GM15510 (cell line): Measurements from ENCODE around the gene BLTP3A.

Experiments
- POLR2A ChIP-seq: IDR thresholded peaks from 3 replicates; pipeline ENCODE4 v1.6.1; 2011; ENCODE audit warnings: borderline replicate concordance; ENCODE audit not compliant: insufficient read length; ENCODE audit errors: extremely low read depth

BLTP3A gene

DNA sequence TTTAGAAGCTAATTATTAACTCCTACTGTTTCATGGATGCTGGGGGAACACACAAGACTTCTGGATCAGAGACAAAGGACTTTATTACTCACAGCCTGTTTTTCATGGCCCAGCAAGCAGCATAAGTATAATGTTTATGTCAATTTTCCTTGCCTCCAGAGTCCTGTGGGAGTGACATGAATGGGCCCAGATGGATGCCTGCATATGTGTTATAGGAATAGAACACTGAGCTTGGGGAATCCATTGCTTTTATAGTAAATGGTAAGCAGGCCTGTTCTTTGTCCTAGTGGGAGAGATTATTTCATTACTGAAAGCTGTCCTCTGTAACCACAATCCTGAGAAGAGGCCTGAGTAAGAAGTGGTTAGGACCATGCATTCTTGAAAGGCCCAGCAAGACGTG lies 25.6 kb downstream of the BLTP3A start:
- no peak for TF ChIP-seq POLR2A

DNA sequence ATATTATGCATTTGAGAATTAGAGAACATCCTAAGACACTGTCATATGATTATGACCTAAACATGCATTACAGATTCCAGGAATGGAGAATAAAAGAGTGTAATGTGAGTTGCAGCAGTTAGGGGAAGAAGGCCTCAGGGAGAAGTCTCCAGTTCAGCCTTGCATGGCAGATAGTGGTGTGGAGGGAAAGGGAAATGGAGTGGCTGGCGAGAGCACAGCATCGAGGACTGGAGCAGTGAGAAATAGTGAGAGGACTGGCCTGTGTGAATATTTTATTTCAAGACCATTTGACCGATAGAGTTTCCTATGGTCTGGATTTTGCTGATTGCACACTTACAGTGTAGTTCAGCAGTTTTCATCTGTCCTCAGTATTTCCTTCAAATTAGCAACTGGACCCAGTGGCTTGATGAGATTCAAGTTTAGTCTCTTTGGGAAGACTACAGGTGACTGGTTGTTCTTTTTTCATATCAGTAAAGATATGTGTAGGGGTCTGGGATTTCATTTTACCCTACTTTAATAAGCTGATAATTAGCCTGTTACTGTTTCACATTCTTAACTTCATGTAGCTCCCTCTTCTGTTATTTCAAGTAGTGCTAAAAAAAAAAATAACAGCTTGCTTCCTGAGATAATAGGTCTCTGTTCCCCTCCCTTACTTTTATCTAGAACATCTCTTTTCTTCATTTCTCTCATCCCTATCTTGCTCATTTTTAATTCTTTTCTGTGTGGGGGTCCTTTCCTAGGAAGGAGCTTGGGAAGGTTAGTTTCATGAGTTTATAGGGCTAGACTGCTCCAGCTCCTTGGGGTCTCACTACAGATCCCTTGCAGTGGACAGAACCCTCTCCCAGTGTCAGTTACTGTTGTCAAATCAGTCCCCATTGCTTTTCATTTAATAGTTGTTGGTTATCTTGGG lies 27.9 kb downstream of the BLTP3A start:
- no peak for TF ChIP-seq POLR2A

DNA sequence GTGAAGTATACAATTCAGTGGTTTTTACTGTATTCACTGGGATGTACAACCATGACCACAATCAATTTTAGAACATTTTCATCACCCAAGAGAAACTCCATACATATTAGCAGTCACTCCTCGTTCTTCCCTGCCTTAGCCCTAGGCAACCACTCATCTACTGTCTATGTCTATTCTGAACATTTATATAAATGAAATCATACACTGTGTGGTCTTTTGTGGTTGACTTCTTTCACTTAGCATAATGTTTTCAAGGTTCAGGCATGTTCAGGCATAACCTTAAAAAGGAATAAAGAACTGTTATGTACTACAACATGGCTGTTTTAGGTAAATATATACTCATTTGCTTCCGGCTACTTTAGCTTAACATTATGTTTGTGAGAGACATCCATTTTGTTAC lies 37.3 kb downstream of the BLTP3A start:
- no peak for TF ChIP-seq POLR2A

DNA sequence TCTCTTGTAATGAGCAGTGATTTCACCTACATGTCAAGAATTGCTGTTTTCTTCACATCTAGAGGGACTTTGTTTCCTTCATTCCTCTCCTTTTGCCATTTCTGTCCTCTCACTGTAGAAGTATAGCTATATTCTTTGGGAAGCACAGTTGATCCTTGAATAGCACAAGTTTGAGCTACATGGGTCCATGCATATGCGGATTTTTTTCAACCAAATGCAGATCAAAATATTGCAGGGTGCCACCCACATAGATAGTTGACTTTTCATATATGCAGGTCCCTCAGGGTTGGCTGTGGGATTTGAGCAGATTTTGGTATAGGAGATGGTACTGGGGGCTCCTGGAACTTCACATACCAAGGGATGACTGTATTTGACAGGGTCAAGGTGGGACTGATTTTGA lies 41.1 kb downstream of the BLTP3A start:
- TF ChIP-seq POLR2A, result no peak

DNA sequence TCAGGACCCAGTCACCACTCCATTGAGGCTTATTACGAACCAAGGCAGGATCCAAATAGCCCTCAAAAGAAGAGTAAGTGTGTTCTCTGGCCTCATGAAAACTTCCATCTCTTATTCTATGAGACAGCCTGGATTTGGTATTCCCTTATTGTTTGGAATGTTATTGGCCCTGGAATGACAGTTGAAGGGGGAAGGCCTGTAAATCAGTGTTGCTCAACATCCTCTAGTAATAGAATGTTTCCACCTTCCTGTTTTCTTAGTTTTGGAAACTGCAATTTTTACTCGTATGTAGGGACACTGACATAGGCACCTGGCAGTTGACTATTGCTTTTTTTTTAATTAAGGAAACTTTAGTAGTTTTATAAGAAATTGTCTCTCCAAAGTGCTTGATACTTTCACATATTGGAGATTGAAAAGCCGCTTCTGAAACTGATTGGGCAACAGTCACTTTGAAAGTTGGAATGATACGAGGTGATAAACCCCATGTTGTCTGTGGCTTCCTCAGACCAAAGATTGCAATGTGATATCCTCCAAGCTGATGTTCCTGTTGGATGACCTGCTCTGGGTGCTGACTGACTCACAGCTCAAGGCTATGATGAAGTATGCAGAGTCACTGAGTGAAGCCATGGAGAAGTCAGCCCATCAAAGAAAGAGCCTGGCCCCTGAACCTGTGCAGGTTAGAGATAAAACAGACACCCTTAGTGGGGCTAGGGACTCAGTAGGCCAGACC lies 43.1 kb downstream of the BLTP3A start:
- TF ChIP-seq POLR2A, result no peak

DNA sequence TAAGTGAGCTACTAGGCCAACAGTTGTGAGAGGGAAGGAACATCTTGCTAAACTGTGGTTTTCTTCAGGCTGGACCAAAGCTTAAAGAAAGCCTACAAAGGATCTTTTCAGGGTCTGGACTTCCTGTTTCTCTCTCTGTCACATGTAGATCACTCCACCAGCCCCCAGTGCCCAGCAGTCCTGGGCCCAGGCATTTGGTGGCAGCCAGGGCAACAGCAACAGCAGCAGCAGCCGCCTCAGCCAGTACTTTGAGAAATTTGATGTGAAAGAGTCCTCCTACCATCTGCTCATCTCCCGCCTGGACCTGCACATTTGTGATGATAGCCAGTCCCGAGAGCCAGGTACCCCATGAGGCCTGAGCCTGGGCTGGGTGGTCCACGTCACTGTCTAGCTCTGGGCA lies 44.1 kb downstream of the BLTP3A start:
- no peak for TF ChIP-seq POLR2A

DNA sequence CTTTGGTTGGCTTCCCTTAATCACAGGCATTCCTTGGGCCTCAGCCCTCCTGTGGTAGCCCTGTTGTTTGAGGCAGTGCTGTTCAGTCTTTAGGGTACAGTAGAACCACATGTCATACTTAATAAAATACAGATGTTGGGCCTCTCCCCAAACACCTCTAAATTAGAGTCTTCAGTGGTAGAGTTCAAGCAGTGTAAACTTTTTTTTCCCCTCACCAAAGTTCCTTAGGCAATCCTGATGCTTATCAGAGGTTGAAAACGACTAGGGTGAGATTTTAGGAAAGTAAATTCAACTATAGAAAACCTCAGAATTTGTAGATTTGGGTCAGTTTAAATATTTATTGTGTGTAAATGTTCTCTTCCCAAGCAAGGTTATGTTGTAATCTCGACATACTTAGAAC lies 44.6 kb downstream of the BLTP3A start:
- no peak for TF ChIP-seq POLR2A

DNA sequence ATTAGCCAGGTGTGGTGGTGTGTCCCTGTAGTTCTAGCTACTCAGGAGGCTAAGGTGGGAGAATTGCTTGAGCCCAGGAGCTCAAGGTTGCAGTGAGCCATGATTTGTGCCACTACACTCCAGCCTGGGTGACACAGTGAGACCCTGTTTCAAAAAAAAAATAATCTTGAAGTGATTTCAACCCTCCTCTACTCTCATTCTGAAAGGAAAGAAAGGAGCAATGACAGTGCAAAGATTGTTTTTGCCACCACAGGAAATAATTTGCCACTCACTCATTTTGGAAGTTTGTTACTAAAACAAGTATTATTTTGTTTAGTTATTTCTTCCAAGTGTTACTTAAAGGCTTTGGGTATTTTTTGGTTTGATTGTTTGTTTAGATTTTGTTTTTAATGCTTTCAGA lies 45.6 kb downstream of the BLTP3A start:
- no peak for TF ChIP-seq POLR2A

DNA sequence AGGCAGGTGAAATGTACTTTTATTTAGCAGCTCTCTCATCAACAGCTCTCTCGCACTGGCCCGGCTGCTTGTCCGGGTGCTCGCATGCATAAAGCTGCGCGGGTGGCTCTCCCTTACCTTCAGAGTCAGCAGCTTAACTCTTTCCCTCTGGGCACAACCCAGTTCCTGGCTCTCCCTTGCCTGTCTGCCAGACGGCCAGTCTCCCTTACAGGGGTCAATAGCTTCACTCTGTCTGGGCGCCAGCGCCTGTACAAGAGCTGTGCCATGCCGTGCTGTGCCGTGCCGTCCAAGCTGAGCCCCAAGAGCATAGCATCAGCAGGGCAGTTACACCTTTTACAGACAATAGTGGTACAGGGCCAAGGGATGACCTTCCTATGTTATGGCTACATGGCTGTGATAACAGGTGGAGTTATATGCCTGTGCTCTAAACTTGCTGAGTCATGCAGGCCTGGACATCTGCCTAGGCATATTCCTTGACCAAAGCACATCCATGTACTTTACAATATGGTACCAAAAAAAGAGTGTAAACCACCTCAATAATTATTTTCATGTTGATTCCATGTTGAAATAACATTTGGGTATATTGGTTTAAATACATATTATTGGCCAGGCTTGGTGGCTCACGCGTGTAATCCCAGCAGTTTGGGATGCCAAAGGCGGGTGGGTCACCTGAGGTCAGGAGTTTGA lies 47.9 kb downstream of the BLTP3A start:
- TF ChIP-seq POLR2A, result no peak
